ENCODE results near the gene PKP3.

Gene PKP3

GRCh38 chr11:367956-368413, 26.0 kb upstream of the PKP3 start:
- Histone ChIP-seq H3K4me2 (ENCODE audit: insufficient read depth, low read length) (no peak overlapping the region), H3K27ac (ENCODE audit: low read length) (no peak overlapping the region), H3K9me3 (ENCODE audit: insufficient read depth, low read length, severe bottlenecking) (no peaks in the 10 kb centered on the region), H3K79me2 (ENCODE audit: insufficient read depth, low read length) (no peaks in the 10 kb centered on the region), H4K20me1 (ENCODE audit: insufficient read depth, low read length) (no peaks in the 10 kb centered on the region), H3K27me3 (ENCODE audit: insufficient read depth, low read length, poor library complexity) (no peaks in the 10 kb centered on the region), H2AFZ (ENCODE audit: low read depth, low read length) (no peak overlapping the region), H3K9ac (ENCODE audit: low read depth, low read length) (no peak overlapping the region), H3K4me1 (ENCODE audit: insufficient read depth, low read length) (no peaks in the 10 kb centered on the region), H3K4me3 (ENCODE audit: low read depth in 1 of 2, low read length in 2 of 2) (no peak overlapping the region), H3K36me3 (ENCODE audit: insufficient read depth, low read length) (no peaks in the 10 kb centered on the region)
- ATAC-seq (ENCODE audit: insufficient read depth, low read depth) (no peak), DNase-seq (no peak)
- no peak for TF ChIP-seq EZH2 (IDR thresholded peaks at IDR 0.05; ENCODE audit: borderline replicate concordance, low read depth, low read length, severe bottlenecking)
- TF ChIP-seq, protein P1, sequence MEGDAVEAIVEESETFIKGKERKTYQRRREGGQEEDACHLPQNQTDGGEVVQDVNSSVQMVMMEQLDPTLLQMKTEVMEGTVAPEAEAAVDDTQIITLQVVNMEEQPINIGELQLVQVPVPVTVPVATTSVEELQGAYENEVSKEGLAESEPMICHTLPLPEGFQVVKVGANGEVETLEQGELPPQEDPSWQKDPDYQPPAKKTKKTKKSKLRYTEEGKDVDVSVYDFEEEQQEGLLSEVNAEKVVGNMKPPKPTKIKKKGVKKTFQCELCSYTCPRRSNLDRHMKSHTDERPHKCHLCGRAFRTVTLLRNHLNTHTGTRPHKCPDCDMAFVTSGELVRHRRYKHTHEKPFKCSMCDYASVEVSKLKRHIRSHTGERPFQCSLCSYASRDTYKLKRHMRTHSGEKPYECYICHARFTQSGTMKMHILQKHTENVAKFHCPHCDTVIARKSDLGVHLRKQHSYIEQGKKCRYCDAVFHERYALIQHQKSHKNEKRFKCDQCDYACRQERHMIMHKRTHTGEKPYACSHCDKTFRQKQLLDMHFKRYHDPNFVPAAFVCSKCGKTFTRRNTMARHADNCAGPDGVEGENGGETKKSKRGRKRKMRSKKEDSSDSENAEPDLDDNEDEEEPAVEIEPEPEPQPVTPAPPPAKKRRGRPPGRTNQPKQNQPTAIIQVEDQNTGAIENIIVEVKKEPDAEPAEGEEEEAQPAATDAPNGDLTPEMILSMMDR (IDR thresholded peaks at IDR 0.05; ENCODE audit: borderline replicate concordance, extremely low read depth, low read length, poor library complexity, severe bottlenecking) = no peak

DNA sequence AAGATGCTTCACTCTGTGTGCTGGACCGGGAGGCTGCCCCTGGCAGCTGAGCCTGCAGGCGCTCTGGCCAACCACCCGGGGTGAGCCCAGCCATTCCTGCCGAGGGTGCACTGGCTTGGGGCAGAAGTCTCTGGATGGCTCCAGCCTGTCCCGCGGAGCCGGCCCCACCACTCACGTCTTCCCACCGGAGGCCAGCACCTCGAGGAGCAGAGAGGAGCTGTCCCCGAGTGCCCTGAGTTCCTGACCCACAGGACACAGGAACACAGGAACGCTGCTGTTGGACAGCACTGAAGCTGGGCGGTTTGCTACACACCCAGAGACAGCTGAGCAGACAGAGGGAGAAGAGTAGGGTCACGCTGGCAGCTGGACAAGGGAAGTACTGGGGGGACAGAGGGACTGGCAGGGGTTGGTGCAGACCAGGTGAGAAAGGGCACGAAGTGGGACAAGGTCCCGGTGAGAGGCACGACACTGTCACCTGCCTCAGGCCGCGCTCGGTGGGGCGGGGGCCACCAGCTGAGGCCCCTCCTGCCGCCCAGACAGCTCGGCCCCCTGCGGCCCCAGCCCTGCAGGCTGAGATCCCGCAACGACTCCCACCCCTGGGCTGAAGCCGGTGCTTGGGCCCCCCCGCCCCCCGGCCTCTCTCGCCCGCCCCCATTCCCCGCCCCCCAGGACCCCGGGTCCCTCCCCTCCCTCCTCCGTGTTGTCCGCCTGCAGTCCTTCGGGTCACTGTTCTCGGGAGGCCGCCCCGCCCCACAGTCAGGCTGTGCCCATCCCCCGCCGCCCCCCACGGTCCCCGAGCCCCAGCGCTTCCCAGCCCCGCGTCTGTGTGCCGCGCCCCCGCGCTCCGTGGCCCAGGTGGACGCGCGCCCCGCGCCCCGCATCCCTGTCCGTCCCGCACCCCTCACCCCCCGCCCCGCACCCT, 25.3 kb upstream of the PKP3 start:
- Histone ChIP-seq H2AFZ (ENCODE audit: low read depth, low read length) (no peak overlapping the region), H3K36me3 (ENCODE audit: insufficient read depth, low read length) (no peaks in the 10 kb centered on the region), H3K79me2 (ENCODE audit: insufficient read depth, low read length) (no peaks in the 10 kb centered on the region), H3K4me1 (ENCODE audit: insufficient read depth, low read length) (no peaks in the 10 kb centered on the region), H3K27me3 (ENCODE audit: insufficient read depth, low read length, poor library complexity) (no peaks in the 10 kb centered on the region), H3K4me2 (ENCODE audit: insufficient read depth, low read length) (no peak overlapping the region), H3K9me3 (ENCODE audit: insufficient read depth, low read length, severe bottlenecking) (no peaks in the 10 kb centered on the region), H4K20me1 (ENCODE audit: insufficient read depth, low read length) (no peaks in the 10 kb centered on the region), H3K4me3 (ENCODE audit: low read depth in 1 of 2, low read length in 2 of 2) (no peak overlapping the region), H3K27ac (ENCODE audit: low read length) (no peak overlapping the region), H3K9ac (ENCODE audit: low read depth, low read length) (no peak overlapping the region)
- ATAC-seq (ENCODE audit: insufficient read depth, low read depth) (0 out of 3 replicates have a peak, but pooled peaks have one; percentile 25), DNase-seq (no peak)
- TF ChIP-seq, protein P1 (IDR thresholded peaks at IDR 0.05; ENCODE audit: borderline replicate concordance, extremely low read depth, low read length, poor library complexity, severe bottlenecking) = no peak
- TF ChIP-seq EZH2 (IDR thresholded peaks at IDR 0.05; ENCODE audit: borderline replicate concordance, low read depth, low read length, severe bottlenecking) = no peak

- no peak within 1 kb of the TSS for H3K4me2 ChIP-seq (ENCODE audit: insufficient read depth, low read length)
- no peaks in the 10 kb centered on the region for H3K79me2 ChIP-seq (ENCODE audit: insufficient read depth, low read length)
- ATAC-seq (ENCODE audit: insufficient read depth, low read depth) = no peak
- H3K4me1 ChIP-seq (ENCODE audit: insufficient read depth, low read length) = no peaks in the 10 kb centered on the region
- H3K9ac ChIP-seq (ENCODE audit: low read depth, low read length) = no peak within 1 kb of the TSS
- no peak within 1 kb of the TSS for H3K27ac ChIP-seq (ENCODE audit: low read length)
- no peaks in the 10 kb centered on the region for H3K9me3 ChIP-seq (ENCODE audit: insufficient read depth, low read length, severe bottlenecking)
- DNase-seq = no peak
- no peak within 1 kb of the TSS for H2AFZ ChIP-seq (ENCODE audit: low read depth, low read length)
- H3K36me3 ChIP-seq (ENCODE audit: insufficient read depth, low read length) = no peaks in the 10 kb centered on the region
- TF ChIP-seq, protein P1 (IDR thresholded peaks at IDR 0.05; ENCODE audit: borderline replicate concordance, extremely low read depth, low read length, poor library complexity, severe bottlenecking) = no peak
- TF ChIP-seq EZH2 (IDR thresholded peaks at IDR 0.05; ENCODE audit: borderline replicate concordance, low read depth, low read length, severe bottlenecking) = no peak
- H3K4me3 ChIP-seq (ENCODE audit: low read depth in 1 of 2, low read length in 2 of 2) = no peak within 1 kb of the TSS
- H3K27me3 ChIP-seq (ENCODE audit: insufficient read depth, low read length, poor library complexity) = no peaks in the 10 kb centered on the region
- no peaks in the 10 kb centered on the region for H4K20me1 ChIP-seq (ENCODE audit: insufficient read depth, low read length)
Observed at GRCh38 chr11:369336-370018, 24.5 kb upstream of the PKP3 start, which contains the start of gene B4GALNT4. B4GALNT4 (plus strand) TSS chr11:369499; CDS start chr11:369804, 305 bp downstream.

Measured in DND-41 (cell line).